CD1c-positive myeloid dendritic cell (primary cell): Measurements from ENCODE around the gene AKT2.

Experiments
- DNase-seq: peaks from one replicate; pipeline ENCODE4 v3.0.0-alpha.2; 2016; ENCODE audit errors: extremely low spot score

AKT2 gene

DNA sequence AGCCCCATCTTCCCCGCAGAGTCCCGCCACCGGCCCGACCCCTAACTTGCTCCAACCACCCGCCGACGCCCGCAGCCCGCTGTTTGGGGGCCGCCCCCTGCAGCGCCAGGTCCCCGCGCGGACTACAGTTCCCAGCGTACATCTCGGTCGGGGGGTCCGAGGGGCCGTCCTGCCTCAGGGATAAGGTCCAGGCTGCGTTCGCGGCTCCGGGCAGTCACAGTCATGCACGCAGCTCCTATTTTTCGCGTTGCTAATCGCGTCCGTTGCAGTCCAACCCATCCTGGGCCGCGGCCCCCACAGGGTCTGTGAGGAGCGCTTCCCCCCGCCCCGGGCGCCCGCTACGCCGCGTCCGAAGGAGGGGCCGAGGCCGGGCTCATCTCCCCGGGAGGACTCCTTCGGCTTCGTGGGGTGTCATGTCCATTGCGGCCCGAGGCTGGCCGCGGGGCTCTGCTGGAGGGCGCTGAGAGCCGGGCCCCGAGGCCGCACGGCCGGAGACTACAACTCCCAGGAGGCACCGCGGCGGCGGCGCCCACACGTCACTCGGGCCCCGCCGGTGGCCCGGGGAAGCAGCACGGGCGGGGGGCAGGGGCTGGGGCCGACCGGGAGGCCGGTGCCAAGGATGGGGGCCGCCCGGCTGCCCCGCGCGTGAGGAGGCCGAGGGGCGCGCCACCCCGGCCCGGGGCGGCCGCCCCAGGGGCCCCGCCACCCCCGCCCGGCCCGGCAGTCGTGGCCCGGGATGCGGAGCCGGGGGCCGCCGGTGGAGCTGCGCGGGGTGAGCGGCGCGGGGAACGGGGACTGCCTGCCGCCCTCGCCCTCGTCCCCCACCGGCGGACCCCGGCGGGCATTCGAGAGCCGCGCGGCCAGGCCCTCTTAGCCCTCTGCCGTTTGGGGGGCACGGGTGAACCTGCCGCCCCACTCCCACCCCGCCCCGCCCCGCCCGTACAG is 94.0 kb downstream of the AKT2 start, which contains the start of gene MAP3K10:
MAP3K10 (plus strand) TSS at position 536 of the 945 bp plus-strand sequence. CDS start 606 bp downstream, outside the sequence.
- peak; percentile 74 for DNase-seq

DNA sequence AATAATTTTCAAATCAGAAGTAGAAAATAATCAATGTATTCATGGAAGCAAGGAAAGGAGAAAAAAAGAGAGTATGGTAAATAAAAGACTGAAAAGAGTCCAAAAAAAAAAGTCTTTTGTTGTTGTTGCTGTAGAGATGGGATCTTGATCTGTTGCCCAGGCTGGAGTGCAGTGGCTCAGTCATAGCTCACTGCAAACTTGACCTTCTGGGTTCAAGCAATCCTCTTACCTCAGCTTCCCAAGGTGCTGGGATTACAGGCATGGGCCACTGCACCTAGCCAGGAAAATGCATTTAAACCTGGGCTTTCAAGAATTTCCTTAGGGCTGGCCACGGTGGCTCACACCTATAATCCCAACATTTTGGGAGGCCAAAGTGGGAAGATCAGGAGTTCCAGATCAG is 100.9 kb downstream of the AKT2 start:
- DNase-seq, result no peak
